Cardiac muscle cell (in vitro differentiated cells and primary cell): ENCODE measurements around the gene HYDIN. TPM values are rescaled to one million over a fixed set of nuclear protein-coding genes. Genes with fewer than 3 reads are reported as not detected.
"Not testable (repeated sequence)": the region's sequence is repeated elsewhere in the genome, so short reads cannot be mapped to it uniquely, and the experiment has no call there.

ENCODE experiments used
- DNase-seq, 2 donors: peaks; one replicate each; pipeline versions ENCODE4 v3.0.0 to v3.0.0-alpha.2; 2010 to 2017; ENCODE audit warnings: low read depth in 1 of 2, low spot score in 1 of 2
- H3K27ac ChIP-seq: fragments of 200-600 bp; sonication (generic); 2 replicates; pipeline ENCODE4 v1.5.1; 2016
- H3K27me3 ChIP-seq: fragments of 200-600 bp; sonication (generic); 2 replicates; pipeline ENCODE4 v1.6.0; 2016; ENCODE audit warnings: control low read depth
- H3K36me3 ChIP-seq: fragments of 200-600 bp; sonication (generic); 2 replicates; pipeline ENCODE4 v1.5.1; 2016; ENCODE audit warnings: control low read depth
- H3K4me1 ChIP-seq: fragments of 200-600 bp; sonication (generic); 2 replicates; pipeline ENCODE4 v1.8.1; 2017; ENCODE audit warnings: low read depth, mild to moderate bottlenecking, mixed run types
- H3K4me3 ChIP-seq: fragments of 200-600 bp; sonication (generic); 2 replicates; pipeline ENCODE4 v1.5.1; 2016; ENCODE audit warnings: mild to moderate bottlenecking
- H3K9me3 ChIP-seq: fragments of 200-600 bp; sonication (generic); 2 replicates; pipeline ENCODE4 v1.5.1; 2017; ENCODE audit warnings: low read depth, mild to moderate bottlenecking, control low read depth
- polyA plus RNA-seq: library from polyadenylated mRNA; unstranded; fragments of >200 nt; fragmentation: Nextera tagmentation; extraction: Ambion mirVana; gene quantifications from 2 replicates; pipeline ENCODE4 v1.2.1, GENCODE V29; 2016
- total RNA-seq: library from RNA; depleted of rRNA; stranded (reverse); fragments of >200 nt; gene quantifications from 2 replicates; pipeline ENCODE4 v1.2.3, GENCODE V29; 2016
- TF ChIP-seq, protein P1 (sequence below): IDR thresholded peaks from 2 replicates; pipeline ENCODE4 v1.5.1; 2012; ENCODE audit warnings: low read depth, mild to moderate bottlenecking, low read length

HYDIN gene
- total and polyA plus RNA-seq, 2 experiments from 2014 or later = 1.8 to 2.0 TPM

DNA sequence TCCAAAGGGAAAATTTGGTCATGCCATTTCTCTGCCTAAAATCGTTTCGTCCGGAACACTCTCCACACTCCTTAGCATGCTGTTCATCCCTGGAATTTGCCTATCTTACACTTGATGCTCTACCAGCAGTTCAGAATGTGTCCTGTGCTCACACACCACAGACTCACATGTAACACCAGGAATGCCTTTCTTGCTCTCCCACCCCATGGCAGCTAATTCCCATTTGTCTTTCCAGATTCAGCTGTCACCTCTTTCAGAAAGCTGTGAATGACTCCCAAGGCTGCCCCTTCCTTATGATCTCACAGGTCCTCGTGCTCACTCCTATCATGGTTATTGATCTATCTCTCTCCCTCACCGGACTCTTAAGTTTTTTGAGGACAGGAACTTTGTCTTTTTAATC lies 38.1 kb downstream of the HYDIN start:
- no peak for DNase-seq
- Histone ChIP-seq H3K36me3 (no peaks in the 10 kb centered on the region), H3K4me3 (no peak overlapping the region), H3K27ac (no peak overlapping the region), H3K9me3 (no peaks in the 10 kb centered on the region), H3K27me3 (no peaks in the 10 kb centered on the region), H3K4me1 (no peaks in the 10 kb centered on the region)
- TF ChIP-seq, protein P1, sequence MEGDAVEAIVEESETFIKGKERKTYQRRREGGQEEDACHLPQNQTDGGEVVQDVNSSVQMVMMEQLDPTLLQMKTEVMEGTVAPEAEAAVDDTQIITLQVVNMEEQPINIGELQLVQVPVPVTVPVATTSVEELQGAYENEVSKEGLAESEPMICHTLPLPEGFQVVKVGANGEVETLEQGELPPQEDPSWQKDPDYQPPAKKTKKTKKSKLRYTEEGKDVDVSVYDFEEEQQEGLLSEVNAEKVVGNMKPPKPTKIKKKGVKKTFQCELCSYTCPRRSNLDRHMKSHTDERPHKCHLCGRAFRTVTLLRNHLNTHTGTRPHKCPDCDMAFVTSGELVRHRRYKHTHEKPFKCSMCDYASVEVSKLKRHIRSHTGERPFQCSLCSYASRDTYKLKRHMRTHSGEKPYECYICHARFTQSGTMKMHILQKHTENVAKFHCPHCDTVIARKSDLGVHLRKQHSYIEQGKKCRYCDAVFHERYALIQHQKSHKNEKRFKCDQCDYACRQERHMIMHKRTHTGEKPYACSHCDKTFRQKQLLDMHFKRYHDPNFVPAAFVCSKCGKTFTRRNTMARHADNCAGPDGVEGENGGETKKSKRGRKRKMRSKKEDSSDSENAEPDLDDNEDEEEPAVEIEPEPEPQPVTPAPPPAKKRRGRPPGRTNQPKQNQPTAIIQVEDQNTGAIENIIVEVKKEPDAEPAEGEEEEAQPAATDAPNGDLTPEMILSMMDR = no peak

DNA sequence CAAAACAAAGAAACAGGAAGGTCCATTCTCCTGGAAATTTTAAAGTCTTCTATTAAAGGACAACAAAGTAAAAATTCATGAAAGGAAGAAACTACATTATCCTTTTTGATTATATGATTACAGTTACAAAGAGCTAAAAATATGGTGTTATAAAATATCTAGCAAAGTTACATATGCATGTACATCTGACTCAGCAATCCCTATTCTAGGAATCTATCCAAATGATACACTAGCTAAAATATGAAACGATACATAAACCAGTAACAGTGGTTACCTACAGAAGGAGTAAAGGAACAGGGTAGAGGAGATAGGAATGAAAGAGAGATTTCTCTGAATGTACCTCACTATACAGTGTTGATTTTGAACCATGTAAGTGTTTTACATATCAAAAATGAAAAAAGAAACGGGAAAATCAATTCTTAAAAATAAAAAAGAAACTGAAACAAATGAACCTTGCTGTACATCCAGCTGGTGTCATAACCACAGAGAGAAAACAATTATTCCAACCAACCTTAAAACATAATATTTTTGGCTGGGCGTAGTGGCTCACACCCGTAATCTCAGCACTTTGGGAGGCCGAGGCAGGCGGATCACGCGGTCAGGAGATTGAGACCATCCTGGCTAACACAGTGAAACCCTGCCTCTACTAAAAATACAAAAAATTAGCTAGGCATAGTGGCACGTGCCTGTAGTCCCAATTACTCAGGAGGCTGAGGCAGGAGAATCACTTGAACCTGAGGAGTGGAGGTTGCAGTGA lies 41.4 kb downstream of the HYDIN start:
- H3K9me3 ChIP-seq = no peaks in the 10 kb centered on the region
- no peaks in the 10 kb centered on the region for H3K4me1 ChIP-seq
- no peak overlapping the region for H3K4me3 ChIP-seq
- H3K27ac ChIP-seq = no peak overlapping the region
- H3K27me3 ChIP-seq = no peaks in the 10 kb centered on the region
- no peaks in the 10 kb centered on the region for H3K36me3 ChIP-seq
- TF ChIP-seq, protein P1 = no peak
- DNase-seq = no peak

DNA sequence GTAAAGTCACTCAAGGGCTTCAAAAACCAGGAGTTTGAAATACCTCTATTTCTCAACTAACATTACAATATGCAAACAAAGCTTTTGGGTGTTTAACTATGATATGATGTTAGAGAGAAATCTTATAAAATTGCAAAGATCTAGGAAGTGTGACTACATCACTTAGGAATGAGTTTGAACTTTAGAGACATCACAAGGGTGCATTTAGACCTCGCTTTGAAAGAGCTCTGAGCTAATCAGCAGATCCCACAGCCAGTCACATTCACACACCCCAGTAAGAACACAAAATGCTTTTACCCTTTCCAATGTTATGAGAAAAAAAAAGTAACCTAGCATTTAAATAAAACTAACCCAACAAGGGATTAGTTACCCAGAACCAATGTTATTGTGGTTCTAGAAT lies 45.2 kb downstream of the HYDIN start:
- Histone ChIP-seq H3K4me3 (no peak overlapping the region), H3K27me3 (no peaks in the 10 kb centered on the region), H3K36me3 (no peaks in the 10 kb centered on the region), H3K9me3 (no peaks in the 10 kb centered on the region), H3K27ac (no peak overlapping the region), H3K4me1 (no peaks in the 10 kb centered on the region)
- peak in 1 of 2 donors; percentile 4 for DNase-seq
- TF ChIP-seq, protein P1 = no peak

DNA sequence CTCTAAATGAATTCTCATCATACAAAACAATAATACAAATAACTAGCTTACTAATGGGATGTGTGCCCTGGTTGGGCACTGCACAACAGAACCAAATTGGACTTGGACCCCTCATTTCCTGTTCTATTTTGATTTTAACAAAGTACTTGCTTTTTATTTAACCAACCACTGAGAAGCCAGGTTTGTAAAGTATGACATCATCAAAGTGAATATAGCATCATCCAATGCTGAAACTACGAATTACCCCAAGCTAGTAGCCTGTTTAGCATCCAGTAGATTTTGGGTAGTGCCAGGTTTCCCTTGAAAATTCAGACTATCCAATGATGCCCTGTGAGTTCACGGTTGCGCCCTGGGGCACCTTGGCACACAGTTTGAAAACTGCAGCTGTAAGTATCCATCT lies 51.0 kb downstream of the HYDIN start:
- Histone ChIP-seq H3K36me3 (no peaks in the 10 kb centered on the region), H3K4me1 (no peaks in the 10 kb centered on the region), H3K9me3 (no peaks in the 10 kb centered on the region), H3K4me3 (no peak overlapping the region), H3K27ac (no peak overlapping the region), H3K27me3 (no peaks in the 10 kb centered on the region)
- TF ChIP-seq, protein P1 = no peak
- DNase-seq = no peak

DNA sequence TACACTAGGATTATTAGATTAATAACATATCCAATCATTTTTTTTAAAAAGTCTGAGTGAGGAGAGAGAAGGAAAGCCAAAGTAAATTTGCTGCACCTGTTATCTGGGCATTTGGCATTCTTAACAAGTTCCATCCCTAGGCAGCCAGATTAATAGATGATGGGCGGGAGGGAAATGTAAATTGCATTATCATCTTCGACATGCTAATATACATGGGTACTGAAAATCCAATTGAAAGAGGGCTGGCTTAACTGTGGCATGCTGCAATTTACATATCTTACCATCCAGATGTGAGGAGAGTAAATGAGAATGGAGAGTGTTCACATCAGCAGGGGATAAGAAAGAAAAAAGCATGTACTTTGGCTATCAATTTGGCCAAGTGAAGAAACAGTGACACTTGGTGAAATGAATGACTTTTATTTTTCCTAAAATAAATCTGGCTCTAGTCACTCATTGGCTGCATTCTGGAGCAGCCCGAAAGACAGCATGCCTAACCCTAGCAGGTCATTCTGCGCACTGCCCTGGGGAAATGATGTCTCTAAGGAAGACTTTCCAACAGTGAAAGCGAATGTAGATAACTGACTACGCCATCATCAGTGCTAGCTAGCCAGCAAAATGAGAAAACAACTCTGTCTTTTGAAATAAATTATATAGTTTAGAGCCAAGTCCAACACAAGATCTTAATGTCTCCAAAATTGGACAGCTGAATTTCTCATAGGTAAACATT lies 57.9 kb downstream of the HYDIN start:
- Histone ChIP-seq H3K9me3 (no peaks in the 10 kb centered on the region), H3K27ac (no peak overlapping the region), H3K36me3 (no peaks in the 10 kb centered on the region), H3K27me3 (no peaks in the 10 kb centered on the region), H3K4me3 (no peak overlapping the region), H3K4me1 (no peaks in the 10 kb centered on the region)
- TF ChIP-seq, protein P1 = no peak
- no peak for DNase-seq

DNA sequence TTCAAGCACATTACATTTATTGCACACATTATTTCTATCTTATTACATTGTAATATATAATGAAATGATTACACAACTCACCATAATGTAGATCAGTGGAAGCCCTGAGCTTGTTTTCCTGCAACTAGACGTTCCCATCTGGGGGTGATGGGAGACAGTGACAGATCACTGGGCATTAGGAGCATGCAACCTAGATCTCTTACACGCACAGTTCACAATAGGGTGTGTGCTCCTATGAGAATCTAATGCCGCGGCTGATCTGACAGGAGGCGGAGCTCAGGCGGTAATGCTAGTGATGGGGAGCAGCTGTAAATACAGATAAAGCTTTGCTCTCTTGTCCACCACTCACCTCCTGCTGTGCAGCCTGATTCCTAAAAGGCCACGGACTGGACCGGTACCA lies 69.5 kb downstream of the HYDIN start:
- H3K4me1 ChIP-seq, H3K4me3 ChIP-seq, H3K27ac ChIP-seq, H3K36me3 ChIP-seq, H3K9me3 ChIP-seq, DNase-seq, H3K27me3 ChIP-seq: not testable (repeated sequence)

DNA sequence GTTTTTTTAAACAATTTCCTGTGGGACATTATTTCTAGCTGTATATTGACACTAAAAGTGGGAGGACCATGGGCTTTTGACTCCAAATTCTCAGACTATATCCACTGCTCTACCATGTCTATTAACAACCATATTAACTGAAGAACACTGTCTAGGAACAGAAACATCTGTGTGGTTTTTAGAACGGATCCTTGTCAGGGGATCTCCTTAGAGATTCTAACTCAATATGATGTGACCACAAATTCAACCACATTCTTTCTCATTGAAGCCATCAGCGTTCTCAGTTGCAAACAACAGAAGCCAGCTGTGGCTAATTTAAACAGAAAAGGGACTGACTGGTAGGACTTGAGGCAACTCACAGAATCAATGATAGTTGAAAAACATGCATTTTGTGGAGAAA lies 73.2 kb downstream of the HYDIN start:
- not testable (repeated sequence) for H3K4me1 ChIP-seq, DNase-seq, H3K9me3 ChIP-seq, H3K27me3 ChIP-seq, H3K4me3 ChIP-seq, H3K27ac ChIP-seq, H3K36me3 ChIP-seq

DNA sequence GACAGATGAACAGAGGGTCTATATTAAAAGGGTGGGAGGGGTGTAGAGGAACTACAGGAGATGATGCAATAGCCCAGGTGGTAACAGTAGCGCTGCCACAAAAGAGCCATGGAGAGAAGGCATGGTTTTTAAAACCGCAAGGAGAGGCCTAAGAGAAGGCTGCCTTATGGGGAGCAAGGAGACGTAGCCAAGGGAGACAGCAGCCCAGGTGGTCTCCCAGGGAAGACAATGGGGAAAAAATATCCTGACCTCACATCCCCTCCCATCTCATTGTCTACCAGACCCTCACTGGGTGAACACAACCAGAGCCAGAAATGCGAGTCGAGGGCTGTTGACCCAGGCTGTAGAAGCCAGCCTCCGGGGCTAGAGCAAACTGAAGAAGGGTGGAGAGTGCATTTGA lies 77.2 kb downstream of the HYDIN start:
- H3K4me1 ChIP-seq, H3K4me3 ChIP-seq, H3K27me3 ChIP-seq, H3K9me3 ChIP-seq, H3K27ac ChIP-seq, DNase-seq, H3K36me3 ChIP-seq: not testable (repeated sequence)

DNA sequence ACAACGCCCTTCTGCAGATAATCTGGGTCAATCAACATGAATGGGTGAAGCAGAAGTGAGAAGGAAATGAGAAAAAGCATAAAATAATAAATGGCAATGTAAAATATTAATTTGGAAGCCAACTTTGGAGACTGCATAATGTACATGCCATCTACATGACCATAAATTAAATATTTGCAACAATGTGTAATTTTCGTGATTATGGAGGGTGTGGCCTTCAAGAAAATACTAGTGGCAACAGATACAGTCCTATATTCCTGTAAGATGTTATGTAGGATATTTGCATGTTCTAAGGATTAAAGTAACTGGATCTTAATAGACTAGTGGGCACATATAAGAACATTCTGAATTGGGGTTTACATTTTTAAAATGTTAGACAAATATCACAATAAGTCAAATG lies 78.9 kb downstream of the HYDIN start:
- not testable (repeated sequence) for H3K4me1 ChIP-seq, H3K27me3 ChIP-seq, H3K4me3 ChIP-seq

More for the DNA sequence above, 78.9 kb downstream of the HYDIN start:
- not testable (repeated sequence) for DNase-seq, H3K36me3 ChIP-seq, H3K9me3 ChIP-seq, H3K27ac ChIP-seq
